Measurements from ENCODE around the gene UBE2I.
A peak's percentile ranks its signal among the peaks of the same experiment; 100 is the strongest.

The UBE2I gene

DNA sequence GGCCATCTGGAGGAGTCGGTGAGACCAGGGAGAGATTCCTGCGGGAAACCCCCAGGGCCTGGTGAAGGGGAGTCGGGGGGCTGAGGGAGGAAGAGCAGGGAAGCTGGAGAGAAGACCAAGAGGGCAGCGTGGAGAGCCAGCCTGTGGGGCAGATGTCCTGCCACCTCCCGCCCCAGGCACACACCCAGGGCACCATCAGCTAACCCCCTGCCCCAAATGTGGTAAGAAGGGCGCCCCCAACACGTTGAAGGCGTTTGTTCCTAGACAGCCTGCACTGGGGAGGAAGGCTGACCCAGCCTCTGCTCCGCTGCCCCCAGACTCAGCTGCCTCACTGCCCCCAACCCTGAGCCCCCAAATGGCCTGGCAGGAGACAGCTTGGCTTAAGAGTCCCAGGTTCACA is 25.3 kb downstream of the UBE2I start:
- no peak overlapping the region for H2AFZ ChIP-seq (ENCODE audit: low read depth, low read length)

DNA sequence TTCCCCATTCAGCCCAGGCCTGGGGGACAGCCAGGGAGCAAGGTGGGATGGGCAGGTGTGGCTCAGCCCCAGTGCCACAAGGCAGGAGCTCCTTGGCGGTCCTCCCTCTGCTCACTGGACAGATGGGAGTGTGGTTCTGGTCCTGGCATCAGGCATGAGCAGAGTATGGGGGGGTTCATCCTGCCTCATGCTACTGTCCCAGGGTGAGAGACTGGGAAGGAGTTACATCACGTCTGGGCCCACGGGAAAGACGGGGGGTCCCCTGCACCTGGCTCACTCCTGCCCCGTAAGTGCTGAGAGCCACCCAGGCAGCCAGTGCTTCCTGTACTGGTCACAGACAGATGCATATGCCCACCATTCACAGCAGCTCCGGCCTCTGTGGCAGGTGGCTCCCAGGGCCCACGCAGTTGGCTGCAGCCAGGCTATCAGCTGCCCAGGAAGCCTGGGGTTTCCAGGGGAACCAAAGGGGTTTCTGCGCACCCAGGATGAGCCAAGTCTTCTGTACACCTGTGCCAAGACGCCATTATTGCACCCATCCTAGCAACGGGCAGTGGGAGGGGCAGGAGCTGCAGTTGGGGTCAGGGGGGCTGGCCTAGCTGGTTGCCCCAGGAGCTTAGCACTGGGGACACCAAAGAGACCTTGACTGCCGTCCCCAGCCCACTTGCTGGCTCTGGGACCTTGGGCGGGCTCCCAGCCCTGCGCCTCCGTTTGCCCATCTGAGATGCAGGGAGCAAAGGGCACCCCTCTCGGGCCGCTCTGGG is 26.0 kb downstream of the UBE2I start:
- Histone ChIP-seq H3K4me3 (ENCODE audit: low read depth in 1 of 2, low read length in 2 of 2) (no peak overlapping the region), H4K20me1 (ENCODE audit: insufficient read depth, low read length) (peaks cover 13% of the 10 kb centered on the region; the same call in 1 of the 2 replicates), H2AFZ (ENCODE audit: low read depth, low read length) (no peak overlapping the region), H3K36me3 (ENCODE audit: insufficient read depth, low read length) (no peaks in the 10 kb centered on the region), H3K27ac (ENCODE audit: low read length) (no peak overlapping the region), H3K4me1 (ENCODE audit: insufficient read depth, low read length) (peaks cover 4% of the 10 kb centered on the region; the same call in 1 of the 2 replicates), H3K9ac (ENCODE audit: low read depth, low read length) (no peak overlapping the region), H3K27me3 (ENCODE audit: insufficient read depth, low read length, poor library complexity) (peaks cover 5% of the 10 kb centered on the region), H3K79me2 (ENCODE audit: insufficient read depth, low read length) (no peaks in the 10 kb centered on the region), H3K9me3 (ENCODE audit: insufficient read depth, low read length, severe bottlenecking) (no peaks in the 10 kb centered on the region), H3K4me2 (ENCODE audit: insufficient read depth, low read length) (no peak overlapping the region)
- TF ChIP-seq EZH2 (IDR thresholded peaks at IDR 0.05; ENCODE audit: borderline replicate concordance, low read depth, low read length, severe bottlenecking) = no peak
- TF ChIP-seq, protein P1, sequence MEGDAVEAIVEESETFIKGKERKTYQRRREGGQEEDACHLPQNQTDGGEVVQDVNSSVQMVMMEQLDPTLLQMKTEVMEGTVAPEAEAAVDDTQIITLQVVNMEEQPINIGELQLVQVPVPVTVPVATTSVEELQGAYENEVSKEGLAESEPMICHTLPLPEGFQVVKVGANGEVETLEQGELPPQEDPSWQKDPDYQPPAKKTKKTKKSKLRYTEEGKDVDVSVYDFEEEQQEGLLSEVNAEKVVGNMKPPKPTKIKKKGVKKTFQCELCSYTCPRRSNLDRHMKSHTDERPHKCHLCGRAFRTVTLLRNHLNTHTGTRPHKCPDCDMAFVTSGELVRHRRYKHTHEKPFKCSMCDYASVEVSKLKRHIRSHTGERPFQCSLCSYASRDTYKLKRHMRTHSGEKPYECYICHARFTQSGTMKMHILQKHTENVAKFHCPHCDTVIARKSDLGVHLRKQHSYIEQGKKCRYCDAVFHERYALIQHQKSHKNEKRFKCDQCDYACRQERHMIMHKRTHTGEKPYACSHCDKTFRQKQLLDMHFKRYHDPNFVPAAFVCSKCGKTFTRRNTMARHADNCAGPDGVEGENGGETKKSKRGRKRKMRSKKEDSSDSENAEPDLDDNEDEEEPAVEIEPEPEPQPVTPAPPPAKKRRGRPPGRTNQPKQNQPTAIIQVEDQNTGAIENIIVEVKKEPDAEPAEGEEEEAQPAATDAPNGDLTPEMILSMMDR (IDR thresholded peaks at IDR 0.05; ENCODE audit: borderline replicate concordance, extremely low read depth, low read length, poor library complexity, severe bottlenecking) = no peak
- ATAC-seq (ENCODE audit: insufficient read depth, low read depth) = no peak
- no peak for DNase-seq

More for the DNA sequence above, 25.3 kb downstream of the UBE2I start:
- Histone ChIP-seq H3K4me1 (ENCODE audit: insufficient read depth, low read length) (peaks cover 4% of the 10 kb centered on the region; the same call in 1 of the 2 replicates), H3K4me2 (ENCODE audit: insufficient read depth, low read length) (no peak overlapping the region), H3K9ac (ENCODE audit: low read depth, low read length) (no peak overlapping the region), H3K27ac (ENCODE audit: low read length) (no peak overlapping the region), H3K79me2 (ENCODE audit: insufficient read depth, low read length) (no peaks in the 10 kb centered on the region), H3K27me3 (ENCODE audit: insufficient read depth, low read length, poor library complexity) (peaks cover 5% of the 10 kb centered on the region), H4K20me1 (ENCODE audit: insufficient read depth, low read length) (peaks cover 11% of the 10 kb centered on the region; the same call in 1 of the 2 replicates), H3K36me3 (ENCODE audit: insufficient read depth, low read length) (no peaks in the 10 kb centered on the region), H3K9me3 (ENCODE audit: insufficient read depth, low read length, severe bottlenecking) (no peaks in the 10 kb centered on the region), H3K4me3 (ENCODE audit: low read depth in 1 of 2, low read length in 2 of 2) (no peak overlapping the region)
- ATAC-seq (ENCODE audit: insufficient read depth, low read depth) (no peak), DNase-seq (no peak)
- TF ChIP-seq, protein P1 (IDR thresholded peaks at IDR 0.05; ENCODE audit: borderline replicate concordance, extremely low read depth, low read length, poor library complexity, severe bottlenecking) = no peak
- TF ChIP-seq EZH2 (IDR thresholded peaks at IDR 0.05; ENCODE audit: borderline replicate concordance, low read depth, low read length, severe bottlenecking) = no peak

DNA sequence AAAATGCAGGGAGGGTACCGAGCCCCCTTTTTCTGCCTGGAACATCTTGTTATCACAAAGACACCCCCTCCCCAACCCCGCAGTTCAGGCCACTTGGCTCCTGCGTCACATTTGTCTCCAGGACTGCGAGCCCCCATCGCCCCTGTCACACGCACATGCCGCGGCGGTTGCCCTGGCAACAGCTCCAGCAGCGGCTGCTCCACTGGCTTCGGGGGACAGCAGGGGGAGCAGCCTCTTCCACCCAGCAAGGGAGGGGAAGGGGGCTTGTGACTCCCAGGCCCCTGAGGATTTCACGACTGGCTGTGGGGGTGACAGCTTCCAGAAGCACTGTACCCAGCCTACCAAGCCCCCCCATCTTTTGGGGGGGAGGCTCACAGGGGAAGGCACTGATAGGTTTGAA is 26.6 kb downstream of the UBE2I start:
- Histone ChIP-seq H4K20me1 (ENCODE audit: insufficient read depth, low read length) (peaks cover 17% of the 10 kb centered on the region), H3K27me3 (ENCODE audit: insufficient read depth, low read length, poor library complexity) (peaks cover 5% of the 10 kb centered on the region), H3K79me2 (ENCODE audit: insufficient read depth, low read length) (no peaks in the 10 kb centered on the region), H2AFZ (ENCODE audit: low read depth, low read length) (no peak overlapping the region), H3K4me2 (ENCODE audit: insufficient read depth, low read length) (no peak overlapping the region), H3K9me3 (ENCODE audit: insufficient read depth, low read length, severe bottlenecking) (no peaks in the 10 kb centered on the region), H3K36me3 (ENCODE audit: insufficient read depth, low read length) (no peaks in the 10 kb centered on the region), H3K4me1 (ENCODE audit: insufficient read depth, low read length) (peaks cover 4% of the 10 kb centered on the region; the same call in 1 of the 2 replicates), H3K9ac (ENCODE audit: low read depth, low read length) (no peak overlapping the region), H3K4me3 (ENCODE audit: low read depth in 1 of 2, low read length in 2 of 2) (no peak overlapping the region), H3K27ac (ENCODE audit: low read length) (no peak overlapping the region)
- ATAC-seq (ENCODE audit: insufficient read depth, low read depth) (peak; percentile 53; the same call in 2 of the 3 replicates), DNase-seq (peak; percentile 33)
- no peak for TF ChIP-seq EZH2 (IDR thresholded peaks at IDR 0.05; ENCODE audit: borderline replicate concordance, low read depth, low read length, severe bottlenecking)
- TF ChIP-seq, protein P1 (IDR thresholded peaks at IDR 0.05; ENCODE audit: borderline replicate concordance, extremely low read depth, low read length, poor library complexity, severe bottlenecking) = peak; percentile 32
